Smooth muscle cell (in vitro differentiated cells): ENCODE measurements around the gene FAM216B. TPM values are rescaled to one million over a fixed set of nuclear protein-coding genes. Genes with fewer than 3 reads are reported as not detected.

Experiments
- DNase-seq: peaks from one replicate; lab custom pipeline; 2025; ENCODE audit not compliant: unreplicated experiment; lab: John Stamatoyannopoulos, UW
- H2AFZ ChIP-seq: fragments of 200-600 bp; sonication (generic); 2 replicates; pipeline ENCODE4 v1.6.0; 2016; ENCODE audit warnings: antibody characterized with exemption, low read depth, mild to moderate bottlenecking
- H3F3A ChIP-seq: fragments of 200-600 bp; sonication (generic); 2 replicates; pipeline ENCODE4 v1.6.0; 2017; ENCODE audit warnings: antibody characterized with exemption, low read depth
- H3K27ac ChIP-seq: fragments of 200-600 bp; sonication (generic); 2 replicates; pipeline ENCODE4 v1.5.1; 2016; ENCODE audit warnings: low read depth, mild to moderate bottlenecking
- H3K27me3 ChIP-seq: fragments of 200-600 bp; sonication (generic); 2 replicates; pipeline ENCODE4 v1.6.1; 2016; ENCODE audit warnings: low read depth, mild to moderate bottlenecking
- H3K36me3 ChIP-seq: fragments of 200-600 bp; sonication (generic); 2 replicates; pipeline ENCODE4 v1.5.1; 2016; ENCODE audit warnings: low read depth
- H3K4me1 ChIP-seq: fragments of 200-600 bp; sonication (generic); 2 replicates; pipeline ENCODE4 v1.5.1; 2016; ENCODE audit warnings: low read depth
- H3K4me2 ChIP-seq: fragments of 200-600 bp; sonication (generic); 2 replicates; pipeline ENCODE4 v1.6.0; 2016; ENCODE audit warnings: mild to moderate bottlenecking
- H3K4me3 ChIP-seq: fragments of 200-600 bp; sonication (generic); 2 replicates; pipeline ENCODE4 v1.5.1; 2016; ENCODE audit warnings: mild to moderate bottlenecking
- H3K79me2 ChIP-seq: fragments of 200-600 bp; sonication (generic); 2 replicates; pipeline ENCODE4 v1.6.0; 2016; ENCODE audit warnings: low read depth, mild to moderate bottlenecking
- H3K9ac ChIP-seq: fragments of 200-600 bp; sonication (generic); 2 replicates; pipeline ENCODE4 v1.6.0; 2016; ENCODE audit warnings: low read depth
- H3K9me3 ChIP-seq: fragments of 200-600 bp; sonication (generic); replicated peaks from 2 replicates; pipeline ENCODE4 v1.5.1; 2016; ENCODE audit warnings: low read depth
- H4K20me1 ChIP-seq: fragments of 200-600 bp; sonication (generic); 2 replicates; pipeline ENCODE4 v1.6.0; 2016; ENCODE audit warnings: low read depth
- WGBS: methylation state at CpG from one replicate; pipeline ENCODE4 v1.1.7; 2016; ENCODE audit warnings: low lambda C conversion rate; 5-methylcytosine and 5-hydroxymethylcytosine counted together
- polyA plus RNA-seq: library from polyadenylated mRNA; unstranded; fragments of >200 nt; fragmentation: Nextera tagmentation; extraction: Ambion mirVana; gene quantifications from 2 replicates; pipeline ENCODE4 v1.2.1, GENCODE V29; 2016
- total RNA-seq: library from RNA; depleted of rRNA; stranded (reverse); fragments of >200 nt; gene quantifications from 2 replicates; pipeline ENCODE4 v1.2.3, GENCODE V29; 2014
- TF ChIP-seq, protein P1 (sequence below): fragments of 200-600 bp; sonication (generic); IDR thresholded peaks from 2 replicates; pipeline ENCODE4 v1.5.1; 2017; ENCODE audit warnings: borderline replicate concordance, mild to moderate bottlenecking, antibody characterized with exemption; ENCODE audit not compliant: insufficient read depth, poor library complexity, severe bottlenecking

Gene FAM216B
- total and polyA plus RNA-seq, 2 experiments from 2014 or later = not detected

DNA sequence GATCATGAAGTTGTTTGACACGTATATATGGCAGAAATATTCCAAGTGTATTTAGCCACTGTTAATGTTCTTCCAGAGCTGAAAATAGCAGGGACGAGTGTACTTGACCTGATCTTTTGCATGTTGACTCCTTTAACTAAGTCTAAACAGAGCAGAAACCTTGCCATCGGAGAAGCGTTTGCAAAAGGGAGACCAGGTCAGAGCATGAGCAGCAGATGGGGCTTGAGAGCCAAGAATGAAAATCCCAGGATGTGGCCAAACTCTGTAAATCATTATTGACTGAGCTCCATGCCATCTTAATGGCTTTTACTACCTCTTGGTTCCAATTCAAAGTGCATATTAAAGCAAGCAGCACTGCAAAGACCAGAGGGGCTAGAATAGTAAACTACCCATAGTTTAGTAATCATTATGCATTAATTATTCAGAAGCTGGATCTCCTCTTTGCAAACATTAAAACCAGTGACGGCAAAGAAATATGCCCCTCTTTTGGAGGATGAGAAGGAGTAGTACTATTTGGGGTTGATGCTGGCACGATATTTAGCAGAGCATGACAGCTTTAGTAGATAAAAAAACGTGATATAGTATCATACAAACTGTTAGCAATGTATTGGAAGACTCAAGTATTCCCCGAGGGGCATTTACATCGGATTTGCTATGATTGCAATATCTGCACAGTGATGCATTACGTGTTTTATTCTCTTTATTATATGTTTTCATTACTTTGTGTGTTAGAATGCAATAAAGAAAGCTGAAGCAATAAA lies 55.7 kb downstream of the FAM216B start:
- Histone ChIP-seq H3K27ac (peak overlapping the region; percentile 63), H3K4me3 (no peak overlapping the region), H2AFZ (peak overlapping the region; percentile 4), H3K9me3 (no peaks in the 10 kb centered on the region), H3K27me3 (no peaks in the 10 kb centered on the region), H3K9ac (peak overlapping the region; percentile 4), H3K79me2 (no peaks in the 10 kb centered on the region), H3K4me2 (peak overlapping the region; percentile 69), H4K20me1 (no peaks in the 10 kb centered on the region), H3K36me3 (no peaks in the 10 kb centered on the region), H3F3A (peaks cover 3% of the 10 kb centered on the region), H3K4me1 (no peaks in the 10 kb centered on the region)
- 55% methylated on average over 10 of the region's 10 CpGs for WGBS
- TF ChIP-seq, protein P1, sequence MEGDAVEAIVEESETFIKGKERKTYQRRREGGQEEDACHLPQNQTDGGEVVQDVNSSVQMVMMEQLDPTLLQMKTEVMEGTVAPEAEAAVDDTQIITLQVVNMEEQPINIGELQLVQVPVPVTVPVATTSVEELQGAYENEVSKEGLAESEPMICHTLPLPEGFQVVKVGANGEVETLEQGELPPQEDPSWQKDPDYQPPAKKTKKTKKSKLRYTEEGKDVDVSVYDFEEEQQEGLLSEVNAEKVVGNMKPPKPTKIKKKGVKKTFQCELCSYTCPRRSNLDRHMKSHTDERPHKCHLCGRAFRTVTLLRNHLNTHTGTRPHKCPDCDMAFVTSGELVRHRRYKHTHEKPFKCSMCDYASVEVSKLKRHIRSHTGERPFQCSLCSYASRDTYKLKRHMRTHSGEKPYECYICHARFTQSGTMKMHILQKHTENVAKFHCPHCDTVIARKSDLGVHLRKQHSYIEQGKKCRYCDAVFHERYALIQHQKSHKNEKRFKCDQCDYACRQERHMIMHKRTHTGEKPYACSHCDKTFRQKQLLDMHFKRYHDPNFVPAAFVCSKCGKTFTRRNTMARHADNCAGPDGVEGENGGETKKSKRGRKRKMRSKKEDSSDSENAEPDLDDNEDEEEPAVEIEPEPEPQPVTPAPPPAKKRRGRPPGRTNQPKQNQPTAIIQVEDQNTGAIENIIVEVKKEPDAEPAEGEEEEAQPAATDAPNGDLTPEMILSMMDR = peak; percentile 15
- no peak for DNase-seq

Other genes starting within 250 kb of the FAM216B start
- not detected in 2 replicates for gene TNFSF11, start 207.4 kb upstream of the FAM216B start, total RNA-seq
- gene TNFSF11, start 207.4 kb upstream of the FAM216B start, polyA plus RNA-seq = not detected in 2 replicates
- 3.3 and 13.9 TPM in 2 replicates for gene EPSTI1, start 210.7 kb downstream of the FAM216B start, total RNA-seq
- gene EPSTI1, start 210.7 kb downstream of the FAM216B start, polyA plus RNA-seq = 2.4 and 9.1 TPM in 2 replicates
- gene DNAJC15, start 242.0 kb downstream of the FAM216B start, total RNA-seq = 4.3 and 4.4 TPM in 2 replicates
- gene DNAJC15, start 242.0 kb downstream of the FAM216B start, polyA plus RNA-seq = 6.9 and 15.6 TPM in 2 replicates